ENCODE measurements around the gene SF1. TPM values are rescaled to one million over a fixed set of nuclear protein-coding genes. Genes with fewer than 3 reads are reported as not detected.

SF1 gene
- total and polyA plus RNA-seq, 7 donors: 56.2 to 210 (median 150) TPM

DNA sequence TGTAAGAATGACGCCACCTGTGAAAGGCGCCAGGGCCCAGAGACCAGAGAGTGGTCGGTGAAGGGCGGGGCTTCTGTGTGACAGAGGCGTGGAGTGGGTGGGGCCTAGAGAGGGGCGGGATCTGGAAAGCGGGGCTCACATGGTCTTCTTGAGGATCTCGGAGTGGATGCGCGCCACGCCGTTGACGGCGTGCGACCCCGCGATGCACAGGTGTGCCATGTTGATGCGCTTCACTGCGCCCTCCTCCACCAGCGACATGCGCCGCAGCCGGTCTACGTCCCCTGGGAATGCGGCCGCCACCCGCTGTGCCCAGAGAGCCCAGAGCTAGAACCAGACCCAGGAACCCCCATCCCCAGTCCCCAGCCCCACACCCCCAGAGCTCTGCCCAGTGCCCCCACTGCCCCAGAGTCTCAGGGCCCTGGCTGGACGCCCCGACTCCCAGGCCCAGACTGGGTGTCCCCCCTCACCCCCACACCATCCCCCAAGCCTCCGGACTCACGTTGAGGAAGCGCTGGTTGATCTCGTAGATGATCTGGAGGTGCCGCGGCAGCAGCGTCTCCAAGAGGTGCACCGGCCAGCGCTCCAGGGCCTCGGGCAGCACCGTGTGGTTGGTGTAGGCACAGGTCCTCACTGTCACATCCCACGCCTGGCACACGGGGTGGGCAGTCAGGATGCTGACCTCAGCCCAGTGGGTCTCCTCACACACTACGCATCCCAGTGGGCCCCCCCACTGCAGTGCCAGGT, 24.8 kb downstream of the SF1 start:
- intact Hi-C loops (cut with DNase I): no loop called here
- Histone ChIP-seq H3K36me3 (ENCODE audit: insufficient read depth in 1 of 2, low read depth in 1 of 2) (peaks cover 0 to 97% of the 10 kb centered on the region in 2 donors), H3K9me3 (no peaks in the 10 kb centered on the region), H3K4me1 (peaks cover 46% of the 10 kb centered on the region), H3K4me3 (no peak overlapping the region), H3K27ac (peak overlapping the region; percentile 23), H3K27me3 (ENCODE audit: insufficient read depth in 3 of 3, low read length in 2 of 3) (no peaks in the 10 kb centered on the region)
- TF ChIP-seq, protein P1, sequence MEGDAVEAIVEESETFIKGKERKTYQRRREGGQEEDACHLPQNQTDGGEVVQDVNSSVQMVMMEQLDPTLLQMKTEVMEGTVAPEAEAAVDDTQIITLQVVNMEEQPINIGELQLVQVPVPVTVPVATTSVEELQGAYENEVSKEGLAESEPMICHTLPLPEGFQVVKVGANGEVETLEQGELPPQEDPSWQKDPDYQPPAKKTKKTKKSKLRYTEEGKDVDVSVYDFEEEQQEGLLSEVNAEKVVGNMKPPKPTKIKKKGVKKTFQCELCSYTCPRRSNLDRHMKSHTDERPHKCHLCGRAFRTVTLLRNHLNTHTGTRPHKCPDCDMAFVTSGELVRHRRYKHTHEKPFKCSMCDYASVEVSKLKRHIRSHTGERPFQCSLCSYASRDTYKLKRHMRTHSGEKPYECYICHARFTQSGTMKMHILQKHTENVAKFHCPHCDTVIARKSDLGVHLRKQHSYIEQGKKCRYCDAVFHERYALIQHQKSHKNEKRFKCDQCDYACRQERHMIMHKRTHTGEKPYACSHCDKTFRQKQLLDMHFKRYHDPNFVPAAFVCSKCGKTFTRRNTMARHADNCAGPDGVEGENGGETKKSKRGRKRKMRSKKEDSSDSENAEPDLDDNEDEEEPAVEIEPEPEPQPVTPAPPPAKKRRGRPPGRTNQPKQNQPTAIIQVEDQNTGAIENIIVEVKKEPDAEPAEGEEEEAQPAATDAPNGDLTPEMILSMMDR (IDR thresholded peaks at IDR 0.05): no peak
- ATAC-seq (no peak), DNase-seq (peak; percentile 13 to 50)
- WGBS, 3 donors: 63 to 89% (median 75%) methylated on average over 36 to 43 of the region's 43 CpGs

DNA sequence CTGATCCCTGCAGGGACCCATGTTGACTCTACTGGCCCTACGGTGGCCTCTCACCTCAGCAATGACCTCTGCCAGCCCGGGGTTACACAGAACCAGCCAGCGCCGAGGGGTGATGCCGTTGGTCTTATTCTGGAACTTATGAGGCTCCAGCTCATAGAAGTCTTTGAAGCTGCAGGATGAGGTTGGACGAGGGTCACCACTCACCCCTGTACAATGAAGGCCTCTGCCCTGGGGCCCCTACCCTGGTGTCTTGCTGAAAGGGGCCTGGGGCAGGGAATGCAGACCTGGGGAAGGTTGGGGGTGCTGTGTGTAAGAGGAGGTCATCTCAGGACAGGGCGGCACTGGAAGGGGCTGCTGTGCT, 25.3 kb downstream of the SF1 start:
- ATAC-seq (no peak), DNase-seq (peak in 1 of 2 donors; percentile 38)
- TF ChIP-seq, protein P1 (IDR thresholded peaks at IDR 0.05): no peak
- no peaks in the 10 kb centered on the region for H3K9me3 ChIP-seq
- H3K4me1 ChIP-seq: peaks cover 40% of the 10 kb centered on the region
- 67 to 87% (median 73%) methylated on average over 7 of the region's 7 CpGs for WGBS, 3 donors
- no peaks in the 10 kb centered on the region for H3K27me3 ChIP-seq (ENCODE audit: insufficient read depth in 3 of 3, low read length in 2 of 3)
- peaks cover 0 to 97% of the 10 kb centered on the region in 2 donors for H3K36me3 ChIP-seq (ENCODE audit: insufficient read depth in 1 of 2, low read depth in 1 of 2)
- intact Hi-C loops (cut with DNase I): no loop called here
- H3K4me3 ChIP-seq: no peak overlapping the region
- H3K27ac ChIP-seq: no peak overlapping the region

- H3K9me3 ChIP-seq: no peaks in the 10 kb centered on the region
- WGBS, 3 donors: 34 to 48% (median 35%) methylated on average over 14 of the region's 14 CpGs
- H3K36me3 ChIP-seq (ENCODE audit: insufficient read depth in 1 of 2, low read depth in 1 of 2): peaks cover 0 to 97% of the 10 kb centered on the region in 2 donors
- no peaks in the 10 kb centered on the region for H3K27me3 ChIP-seq (ENCODE audit: insufficient read depth in 3 of 3, low read length in 2 of 3)
- TF ChIP-seq, protein P1 (IDR thresholded peaks at IDR 0.05): no peak
- no peak overlapping the region for H3K27ac ChIP-seq
- ATAC-seq (peak in 1 of 4 donors; percentile 18), DNase-seq (peak in 1 of 2 donors; percentile 39)
- peaks cover 37% of the 10 kb centered on the region for H3K4me1 ChIP-seq
- H3K4me3 ChIP-seq: no peak overlapping the region
- intact Hi-C loops (cut with DNase I): no loop called here
Measured at GRCh38 chr11:64752175-64752970, 26.0 kb downstream of the SF1 start.

DNA sequence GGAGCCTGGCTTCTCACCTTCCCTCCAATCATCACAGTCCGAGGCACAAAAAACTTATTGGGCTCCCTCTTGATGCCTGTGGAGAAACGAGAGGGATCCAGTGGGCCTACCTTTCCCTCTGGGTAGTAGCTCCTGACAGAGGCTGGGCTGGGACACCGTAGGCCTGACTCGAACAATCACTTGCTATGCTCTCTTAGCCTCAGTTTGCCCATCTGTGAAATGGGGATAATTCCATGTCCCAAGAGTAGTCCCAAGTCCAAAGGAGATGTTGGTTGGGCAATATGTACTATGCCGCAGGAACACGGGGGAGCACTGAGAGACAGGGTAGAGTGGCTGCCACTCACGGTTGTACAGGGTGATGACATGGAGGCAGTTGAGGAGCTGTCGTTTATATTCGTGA, 26.8 kb downstream of the SF1 start:
- intact Hi-C loops (cut with DNase I): no loop called here
- Histone ChIP-seq H3K4me1 (peaks cover 37% of the 10 kb centered on the region), H3K4me3 (no peak overlapping the region), H3K27ac (no peak overlapping the region), H3K27me3 (ENCODE audit: insufficient read depth in 3 of 3, low read length in 2 of 3) (no peaks in the 10 kb centered on the region), H3K36me3 (ENCODE audit: insufficient read depth in 1 of 2, low read depth in 1 of 2) (peaks cover 0 to 97% of the 10 kb centered on the region in 2 donors), H3K9me3 (no peaks in the 10 kb centered on the region)
- no peak for ATAC-seq
- TF ChIP-seq, protein P1 (IDR thresholded peaks at IDR 0.05): no peak
- WGBS, 3 donors: 81 to 92% (median 91%) methylated on average over 9 of the region's 9 CpGs
- DNase-seq: peak; percentile 4 to 29

All from psoas muscle (tissue), 8 donors.